AG04449 (cell line): ENCODE data around the gene ABHD18.
"Not testable (repeated sequence)": the region's sequence is repeated elsewhere in the genome, so short reads cannot be mapped to it uniquely, and the experiment has no call there.

Experiments
- CTCF ChIA-PET: fragments of 350-600 bp; formaldehyde crosslinking; extraction: SDS; loops from one replicate; lab custom pipeline; 2021; ENCODE audit warnings: antibody characterized with exemption; lab: Yijun Ruan, JAX
- POLR2A ChIA-PET: fragments of 400-600, 350-600 bp; formaldehyde crosslinking; extraction: SDS; loops from one replicate; lab custom pipeline; 2020; ENCODE audit warnings: antibody characterized with exemption, inconsistent platforms; lab: Yijun Ruan, JAX
- DNase-seq: peaks from one replicate; pipeline ENCODE4 v3.0.0-alpha.2; 2010; ENCODE audit warnings: low read depth, low spot score
- H3K4me3 ChIP-seq: 2 replicates; pipeline ENCODE4 v1.5.1; 2011; ENCODE audit warnings: low read depth, mild to moderate bottlenecking, control low read depth, low read length
- CTCF ChIP-seq: IDR thresholded peaks from one replicate; pipeline ENCODE4 v1.5.1; 2011; ENCODE audit warnings: mild to moderate bottlenecking, moderate library complexity, low read length, control low read depth, inconsistent platforms; ENCODE audit not compliant: insufficient read depth; ENCODE audit errors: missing control alignments

The ABHD18 gene

GRCh38 chr4:127965062-127965802 is at the start of gene ABHD18, which contains the start of gene MFSD8:
TSS of gene ABHD18 (plus strand) at chr4:127965406. CDS start at chr4:127982956, 17,550 bp downstream.
TSS of gene MFSD8 (minus strand) at chr4:127965173. CDS start at chr4:127965133, 40 bp downstream.
- ChIA-PET CTCF (interaction anchor here (0.7 to 0.8 kb wide), 3 partner anchors 13 to 90 kb away, joined by 3 to 4 read pairs (median 3); no protein-coding TSS in a partner anchor), POLR2A (interaction anchor here (0.5 to 1.4 kb wide), 7 partner anchors 13 to 96 kb away, joined by 3 to 6 read pairs (median 3); partner anchors contain the start of genes LARP1B and PLK4)
- peak; percentile 89 for DNase-seq
- H3K4me3 ChIP-seq = peak within 1 kb of the TSS; percentile 98
- TF ChIP-seq CTCF = peak; percentile 39

GRCh38 chr4:127916512-127916911 is 48.7 kb upstream of the ABHD18 start:
- POLR2A ChIA-PET = no interaction called here
- no peak overlapping the region for H3K4me3 ChIP-seq
- DNase-seq = no peak
- CTCF ChIA-PET = no interaction called here
- TF ChIP-seq CTCF = no peak

- H3K4me3 ChIP-seq = no peak overlapping the region
- TF ChIP-seq CTCF = no peak
- ChIA-PET CTCF (no interaction called here), POLR2A (no interaction called here)
- DNase-seq = no peak
These were observed 48.1 kb upstream of the ABHD18 start for GRCh38 chr4:127917151-127917550.

GRCh38 chr4:127920521-127920920 is 44.7 kb upstream of the ABHD18 start:
- DNase-seq = no peak
- no peak overlapping the region for H3K4me3 ChIP-seq
- CTCF ChIA-PET = no interaction called here
- no peak for TF ChIP-seq CTCF
- POLR2A ChIA-PET = no interaction called here

GRCh38 chr4:127922226-127922625 is 43.0 kb upstream of the ABHD18 start:
- no peak for TF ChIP-seq CTCF
- no peak overlapping the region for H3K4me3 ChIP-seq
- DNase-seq = no peak
- POLR2A ChIA-PET = no interaction called here
- CTCF ChIA-PET = no interaction called here

- POLR2A ChIA-PET, H3K4me3 ChIP-seq, CTCF ChIA-PET, DNase-seq: not testable (repeated sequence)
These were observed 39.5 kb upstream of the ABHD18 start for GRCh38 chr4:127925720-127926119.

- TF ChIP-seq CTCF = no peak
- no peak overlapping the region for H3K4me3 ChIP-seq
- ChIA-PET CTCF (no interaction called here), POLR2A (no interaction called here)
- DNase-seq = no peak
These were observed 35.0 kb upstream of the ABHD18 start for GRCh38 chr4:127930175-127930574.

- H3K4me3 ChIP-seq, DNase-seq, POLR2A ChIA-PET, CTCF ChIA-PET: not testable (repeated sequence)
These were observed 33.4 kb upstream of the ABHD18 start for GRCh38 chr4:127931836-127932235.
